Measurements from ENCODE around the gene ZBTB21. TPM values are rescaled to one million over a fixed set of nuclear protein-coding genes. Genes with fewer than 3 reads are reported as not detected.

Gene ZBTB21
- total and polyA plus RNA-seq, 8 donors = 2.9 to 9.5 (median 6.8) TPM

DNA sequence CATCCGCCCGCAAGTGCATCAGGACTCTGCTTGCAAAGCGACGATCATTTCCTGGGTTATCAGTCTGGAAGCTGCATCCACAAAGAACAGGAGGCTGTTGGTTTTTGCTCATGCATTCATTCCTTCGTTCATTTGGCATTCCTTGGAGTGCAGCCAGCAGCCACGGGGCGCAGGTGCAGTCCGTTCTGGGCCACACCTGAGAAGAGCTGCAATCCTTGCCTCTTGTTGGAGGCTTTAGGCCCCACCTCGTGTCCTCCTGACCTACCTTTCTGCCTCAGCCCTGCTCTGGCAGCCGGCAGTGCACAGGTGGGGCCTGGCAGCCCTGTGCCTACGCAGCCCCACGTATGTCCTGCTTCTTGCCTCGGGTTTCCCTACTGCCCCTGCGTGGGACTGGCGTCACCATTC, 36.7 kb downstream of the ZBTB21 start:
- WGBS, 2 donors = 73 to 81% methylated on average over 15 of the region's 15 CpGs
- DNase-seq = peak in 1 of 6 donors; percentile 6
- intact Hi-C loops (cut with DNase I) = no loop called here
- no peak overlapping the region for H3K4me3 ChIP-seq
- H3K9me3 ChIP-seq = no peaks in the 10 kb centered on the region
- no peak for FAIRE-seq
- ATAC-seq = no peak
- H3K36me3 ChIP-seq = no peaks in the 10 kb centered on the region
- no peaks in the 10 kb centered on the region for H3K4me1 ChIP-seq
- no peak overlapping the region for H3K27ac ChIP-seq
- H3K27me3 ChIP-seq = no peaks in the 10 kb centered on the region
- no peak for TF ChIP-seq CTCF (IDR thresholded peaks at IDR 0.05)

DNA sequence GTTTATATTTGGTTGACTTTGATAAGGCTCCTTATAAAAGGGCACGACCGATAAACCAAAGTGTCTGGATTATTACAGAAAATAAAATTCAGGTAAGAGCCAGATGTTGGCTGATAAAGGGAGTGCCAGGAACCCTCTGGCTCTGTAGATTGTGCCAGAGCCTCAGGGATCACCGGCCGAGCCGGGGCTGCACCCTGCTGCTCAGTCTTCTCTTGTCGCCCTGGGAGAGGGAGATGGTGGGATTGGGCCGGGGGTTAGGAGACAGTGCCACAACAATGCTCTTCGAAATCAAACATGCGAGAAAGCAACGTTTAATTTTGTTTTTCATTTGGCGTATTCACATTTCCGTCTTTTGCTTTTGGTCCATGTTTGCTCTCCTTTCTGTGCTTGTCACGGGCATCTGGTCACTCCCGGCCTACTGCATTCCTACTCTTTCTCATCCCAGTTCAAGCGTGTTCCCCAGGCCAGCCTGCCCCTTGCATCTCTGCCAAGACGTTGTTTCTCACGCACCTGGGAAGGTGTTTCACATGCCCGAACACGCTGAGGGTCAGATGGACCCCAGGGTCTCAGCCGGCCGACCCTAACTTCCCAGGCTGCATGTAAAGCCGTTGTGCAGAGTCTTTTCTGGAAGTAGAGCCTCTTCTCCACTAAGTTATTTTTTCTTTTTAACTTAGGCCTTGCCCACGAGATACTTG, 37.5 kb downstream of the ZBTB21 start:
- no peaks in the 10 kb centered on the region for H3K27me3 ChIP-seq
- intact Hi-C loops (cut with DNase I) = no loop called here
- H3K4me1 ChIP-seq = no peaks in the 10 kb centered on the region
- ATAC-seq (no peak), FAIRE-seq (no peak), DNase-seq (peak in 1 of 6 donors; percentile 6)
- no peaks in the 10 kb centered on the region for H3K36me3 ChIP-seq
- TF ChIP-seq CTCF (IDR thresholded peaks at IDR 0.05) = no peak
- H3K4me3 ChIP-seq = no peak overlapping the region
- WGBS, 2 donors = 86 to 92% methylated on average over 23 of the region's 23 CpGs
- no peak overlapping the region for H3K27ac ChIP-seq
- H3K9me3 ChIP-seq = no peaks in the 10 kb centered on the region

GRCh38 chr21:41971891-41972290, 38.3 kb downstream of the ZBTB21 start:
- TF ChIP-seq CTCF (IDR thresholded peaks at IDR 0.05) = no peak
- intact Hi-C loops (cut with DNase I) = no loop called here
- no peaks in the 10 kb centered on the region for H3K9me3 ChIP-seq
- H3K27ac ChIP-seq = no peak overlapping the region
- H3K27me3 ChIP-seq = no peaks in the 10 kb centered on the region
- no peak for ATAC-seq
- no peaks in the 10 kb centered on the region for H3K4me1 ChIP-seq
- no peak overlapping the region for H3K4me3 ChIP-seq
- 80 to 89% methylated on average over 6 of the region's 6 CpGs for WGBS, 2 donors
- FAIRE-seq = no peak
- DNase-seq = no peak
- no peaks in the 10 kb centered on the region for H3K36me3 ChIP-seq

- Histone ChIP-seq H3K27ac (no peak overlapping the region), H3K4me1 (no peaks in the 10 kb centered on the region), H3K36me3 (no peaks in the 10 kb centered on the region), H3K27me3 (no peaks in the 10 kb centered on the region), H3K9me3 (no peaks in the 10 kb centered on the region), H3K4me3 (no peak overlapping the region)
- TF ChIP-seq CTCF (IDR thresholded peaks at IDR 0.05) = no peak
- ATAC-seq (no peak), DNase-seq (peak in 1 of 6 donors; percentile 6), FAIRE-seq (no peak)
- WGBS, 2 donors = 82 to 83% methylated on average over 20 of the region's 20 CpGs
- intact Hi-C loops (cut with DNase I) = no loop called here
Measured at GRCh38 chr21:41970751-41971653, 39.2 kb downstream of the ZBTB21 start.

GRCh38 chr21:41970106-41970391, 40.1 kb downstream of the ZBTB21 start:
- no peak overlapping the region for H3K27ac ChIP-seq
- no peaks in the 10 kb centered on the region for H3K4me1 ChIP-seq
- no peak for ATAC-seq
- no peak for TF ChIP-seq CTCF (IDR thresholded peaks at IDR 0.05)
- 86 to 90% methylated on average over 5 of the region's 5 CpGs for WGBS, 2 donors
- no peak overlapping the region for H3K4me3 ChIP-seq
- no peak for DNase-seq
- H3K27me3 ChIP-seq = no peaks in the 10 kb centered on the region
- H3K9me3 ChIP-seq = no peaks in the 10 kb centered on the region
- FAIRE-seq = no peak
- H3K36me3 ChIP-seq = no peaks in the 10 kb centered on the region
- intact Hi-C loops (cut with DNase I) = no loop called here
